ENCODE measurements around the gene CAMKV. TPM values are rescaled to one million over a fixed set of nuclear protein-coding genes. Genes with fewer than 3 reads are reported as not detected.
"Not testable (repeated sequence)": the region's sequence is repeated elsewhere in the genome, so short reads cannot be mapped to it uniquely, and the experiment has no call there.

Gene CAMKV
- total and polyA plus RNA-seq, 8 donors, result 0.03 to 1.5 TPM; not detected in 6

- intact Hi-C loops (cut with DNase I; ENCODE audit: low total_unique reads), result no loop called here
- peak overlapping the region; percentile 12 to 35 (median 28) for H3K4me3 ChIP-seq
- WGBS, 5 donors, result 8 to 17% (median 11%) methylated on average over 15 of the region's 15 CpGs
Observed at GRCh38 chr3:49906073-49906743, 36.5 kb upstream of the CAMKV start.

DNA sequence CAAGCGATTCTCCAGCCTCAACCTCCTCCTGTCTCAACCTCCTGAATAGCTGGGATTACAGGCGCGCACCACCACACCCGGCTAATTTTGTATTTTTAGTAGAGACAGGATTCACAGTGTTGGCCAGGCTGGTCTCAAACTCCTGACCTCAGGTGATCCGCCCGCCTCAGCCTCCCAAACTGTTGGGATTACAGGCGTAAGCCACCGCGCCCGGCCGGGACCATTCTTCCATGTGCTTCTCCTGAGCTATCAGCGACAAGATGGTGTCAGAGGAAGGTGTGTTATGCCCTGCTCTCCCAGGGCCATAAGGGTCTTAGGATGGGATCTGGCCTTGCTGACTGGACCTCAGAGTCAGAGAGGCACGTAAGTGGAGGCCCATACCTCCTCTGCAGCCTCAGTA is 34.7 kb upstream of the CAMKV start:
- H3K27me3 ChIP-seq; DNase-seq; intact Hi-C loops (cut with DNase I; ENCODE audit: low total_unique reads); H3K9me3 ChIP-seq: not testable (repeated sequence)
- H3K27ac ChIP-seq, result peak overlapping the region; percentile 86 to 94 (median 90)
- peaks cover 0 to 13% (median 11%) of the 10 kb centered on the region in 4 donors for H3K36me3 ChIP-seq
- 91 to 95% (median 93%) methylated on average over 12 to 13 of the region's 13 CpGs for WGBS, 5 donors
- H3K4me1 ChIP-seq, result peaks cover 37 to 81% (median 67%) of the 10 kb centered on the region in 4 donors
- H3K4me3 ChIP-seq, result peak overlapping the region in 2 of 4 donors; percentile 46 to 54

More at GRCh38 chr3:49906073-49906743, 36.5 kb upstream of the CAMKV start:
- peak; percentile 77 to 87 for DNase-seq
- Histone ChIP-seq H3K9me3 (no peaks in the 10 kb centered on the region), H3K27me3 (no peaks in the 10 kb centered on the region), H3K4me1 (peaks cover 29 to 63% (median 50%) of the 10 kb centered on the region in 4 donors), H3K36me3 (peaks cover 11 to 31% (median 29%) of the 10 kb centered on the region in 4 donors), H3K27ac (peak overlapping the region; percentile 76 to 93 (median 87))
- peak in 2 of 3 donors; percentile 59 to 61 for TF ChIP-seq POLR2AphosphoS5 (IDR thresholded peaks at IDR 0.05)
- no peak for TF ChIP-seq POLR2A (IDR thresholded peaks at IDR 0.05)
- TF ChIP-seq, protein P1, sequence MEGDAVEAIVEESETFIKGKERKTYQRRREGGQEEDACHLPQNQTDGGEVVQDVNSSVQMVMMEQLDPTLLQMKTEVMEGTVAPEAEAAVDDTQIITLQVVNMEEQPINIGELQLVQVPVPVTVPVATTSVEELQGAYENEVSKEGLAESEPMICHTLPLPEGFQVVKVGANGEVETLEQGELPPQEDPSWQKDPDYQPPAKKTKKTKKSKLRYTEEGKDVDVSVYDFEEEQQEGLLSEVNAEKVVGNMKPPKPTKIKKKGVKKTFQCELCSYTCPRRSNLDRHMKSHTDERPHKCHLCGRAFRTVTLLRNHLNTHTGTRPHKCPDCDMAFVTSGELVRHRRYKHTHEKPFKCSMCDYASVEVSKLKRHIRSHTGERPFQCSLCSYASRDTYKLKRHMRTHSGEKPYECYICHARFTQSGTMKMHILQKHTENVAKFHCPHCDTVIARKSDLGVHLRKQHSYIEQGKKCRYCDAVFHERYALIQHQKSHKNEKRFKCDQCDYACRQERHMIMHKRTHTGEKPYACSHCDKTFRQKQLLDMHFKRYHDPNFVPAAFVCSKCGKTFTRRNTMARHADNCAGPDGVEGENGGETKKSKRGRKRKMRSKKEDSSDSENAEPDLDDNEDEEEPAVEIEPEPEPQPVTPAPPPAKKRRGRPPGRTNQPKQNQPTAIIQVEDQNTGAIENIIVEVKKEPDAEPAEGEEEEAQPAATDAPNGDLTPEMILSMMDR (IDR thresholded peaks at IDR 0.05), result peak in 5 of 7 experiments; percentile 28 to 72 (median 62)
- no peak for TF ChIP-seq EP300 (IDR thresholded peaks at IDR 0.05)

GRCh38 chr3:49903451-49904424 is 34.0 kb upstream of the CAMKV start, which contains the start of gene MST1R:
Gene MST1R, minus strand, starts transcription at chr3:49903873. Its CDS starts 264 bp downstream, at chr3:49903609.
- peak within 1 kb of the TSS; percentile 86 to 94 (median 90) for H3K27ac ChIP-seq
- H3K4me3 ChIP-seq, result peak within 1 kb of the TSS; percentile 40 to 54 (median 49)
- DNase-seq, result peak; percentile 94 to 96
- H3K9me3 ChIP-seq, result no peaks in the 10 kb centered on the region
- H3K27me3 ChIP-seq, result no peaks in the 10 kb centered on the region
- peaks cover 0 to 6% (median 4%) of the 10 kb centered on the region in 4 donors for H3K36me3 ChIP-seq
- TF ChIP-seq EP300 (IDR thresholded peaks at IDR 0.05), result no peak
- peak in 1 of 4 donors; percentile 85 for TF ChIP-seq POLR2A (IDR thresholded peaks at IDR 0.05)
- TF ChIP-seq POLR2AphosphoS5 (IDR thresholded peaks at IDR 0.05), result peak in 2 of 3 donors; percentile 95 to 96
- TF ChIP-seq, protein P1 (IDR thresholded peaks at IDR 0.05), result peak in 1 of 7 experiments; percentile 3
- intact Hi-C loops (cut with DNase I; ENCODE audit: low total_unique reads), result no loop called here
- peaks cover 37 to 86% (median 67%) of the 10 kb centered on the region in 4 donors for H3K4me1 ChIP-seq
- 15 to 43% (median 23%) methylated on average over 11 to 65 of the region's 65 CpGs for WGBS, 5 donors

DNA sequence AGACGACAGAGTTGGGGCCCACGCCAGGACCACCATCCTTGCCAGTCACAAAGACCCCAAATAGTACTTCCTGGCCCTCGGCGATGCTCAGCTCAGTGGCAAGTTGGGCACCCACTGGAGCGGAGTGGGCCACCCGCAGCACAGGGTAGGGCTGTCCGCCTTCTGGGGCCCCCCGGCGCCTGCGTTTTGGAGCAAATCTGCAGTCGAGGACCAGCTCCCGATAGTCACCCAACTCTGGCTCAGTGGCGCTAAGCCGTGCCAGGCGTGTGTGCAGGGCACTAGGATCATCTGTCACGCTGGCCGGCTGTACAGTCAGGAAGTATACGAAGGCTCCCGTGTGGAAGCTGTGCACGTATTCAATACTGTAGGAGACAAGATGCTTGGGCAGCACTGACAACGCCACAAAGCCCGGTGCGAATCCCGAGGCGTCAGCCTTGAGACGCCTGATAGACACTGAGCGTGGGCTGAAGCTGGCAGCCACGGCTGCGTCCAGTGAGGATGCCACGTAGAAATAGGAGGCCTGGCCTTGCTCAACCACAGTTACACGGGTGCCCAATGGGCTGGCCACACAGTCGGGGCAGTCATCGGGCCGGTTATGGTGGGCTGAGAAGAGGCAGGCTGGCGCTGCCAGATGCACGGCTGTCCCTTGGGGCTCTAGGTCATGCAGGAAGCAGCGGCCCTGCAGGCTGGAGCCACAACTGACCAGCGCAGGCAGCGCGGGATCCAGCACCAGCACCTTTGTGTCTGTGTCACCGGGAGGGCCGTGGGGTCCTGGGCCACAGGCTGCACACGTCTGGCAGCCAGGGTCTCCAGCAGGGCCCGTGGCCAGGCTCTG is 33.0 kb upstream of the CAMKV start:
- intact Hi-C loops (cut with DNase I; ENCODE audit: low total_unique reads), result no loop called here

More for the DNA sequence above, 33.0 kb upstream of the CAMKV start:
- Histone ChIP-seq H3K27ac (peak overlapping the region; percentile 86 to 94 (median 90)), H3K27me3 (no peaks in the 10 kb centered on the region), H3K4me3 (peak overlapping the region; percentile 40 to 54 (median 49)), H3K4me1 (peaks cover 37 to 96% (median 70%) of the 10 kb centered on the region in 4 donors), H3K9me3 (no peaks in the 10 kb centered on the region), H3K36me3 (peaks cover 0 to 9% (median 6%) of the 10 kb centered on the region in 4 donors)
- 42 to 67% (median 64%) methylated on average over 19 to 44 of the region's 44 CpGs for WGBS, 5 donors
- TF ChIP-seq, protein P1 (IDR thresholded peaks at IDR 0.05), result no peak
- no peak for TF ChIP-seq POLR2A (IDR thresholded peaks at IDR 0.05)
- TF ChIP-seq EP300 (IDR thresholded peaks at IDR 0.05), result no peak
- no peak for TF ChIP-seq POLR2AphosphoS5 (IDR thresholded peaks at IDR 0.05)
- DNase-seq, result peak; percentile 27 to 49
